T-cell (primary cell): ENCODE measurements around the gene GNAO1. TPM values are rescaled to one million over a fixed set of nuclear protein-coding genes. Genes with fewer than 3 reads are reported as not detected.

ENCODE experiments used
- ATAC-seq, 4 experiments: fragments of 200-7000 bp in 3 of 4; fragments of 150-1000 bp in 1 of 4; cut with Tn5 transposase; replicated peaks in 1 of 4; 1 replicate in 3 of 4; 2 replicates in 1 of 4; pipeline ENCODE4 v1.10.0; 2021; ENCODE audit warnings: moderate library complexity in 3 of 4, mild to moderate bottlenecking in 2 of 4, moderate number of reproducible peaks in 1 of 4
- CTCF ChIA-PET, 2 donors: fragments of 300-600 bp; sonication (Branson Sonifier 250); formaldehyde crosslinking; loops; one replicate each; lab custom pipeline; 2022; ENCODE audit warnings: antibody characterized with exemption in 2 of 2; lab: Charles Lee
- POLR2A ChIA-PET, 2 donors: fragments of 300-600 bp; sonication (Branson Sonifier 250); formaldehyde crosslinking; loops; one replicate each; lab custom pipeline; 2022; ENCODE audit warnings: antibody characterized with exemption in 2 of 2; lab: Charles Lee
- DNase-seq, 35 experiments: peaks; one replicate each; pipeline versions ENCODE4 v3.0.0 to v3.0.0-alpha.2; 2013 to 2023
- H3K27ac ChIP-seq: one replicate; pipeline ENCODE4 v1.5.1; 2013; ENCODE audit warnings: low read length
- H3K27me3 ChIP-seq, 2 experiments: replicated peaks in 1 of 2; 1 replicate in 1 of 2; 2 replicates in 1 of 2; pipeline versions ENCODE4 v1.6.1 to v1.7.0; 2013; ENCODE audit warnings: low read length in 1 of 2, mixed read lengths in 1 of 2; ENCODE audit not compliant: control insufficient read depth in 2 of 2, insufficient read depth in 2 of 2; ENCODE audit errors: extremely low read depth in 1 of 2
- H3K36me3 ChIP-seq, 2 donors: 1 replicate in 1 of 2; 2 replicates in 1 of 2; pipeline versions ENCODE4 v1.6.1 to v1.7.0; 2013; ENCODE audit warnings: low read length in 1 of 2; ENCODE audit not compliant: control insufficient read depth in 2 of 2, insufficient read depth in 1 of 2; ENCODE audit errors: extremely low read depth in 1 of 2
- H3K4me1 ChIP-seq, 2 experiments: 1 replicate in 1 of 2; 2 replicates in 1 of 2; pipeline versions ENCODE4 v1.6.1 to v1.7.0; 2013; ENCODE audit warnings: low read length in 2 of 2, mixed read lengths in 1 of 2; ENCODE audit not compliant: insufficient read depth in 2 of 2, control insufficient read depth in 1 of 2; ENCODE audit errors: extremely low read depth in 1 of 2
- H3K4me3 ChIP-seq, 2 donors: 1 replicate in 1 of 2; 2 replicates in 1 of 2; pipeline versions ENCODE4 v1.5.1 to v1.7.0; 2013; ENCODE audit warnings: mild to moderate bottlenecking in 2 of 2, low read length in 1 of 2, moderate library complexity in 1 of 2; ENCODE audit not compliant: control insufficient read depth in 1 of 2; ENCODE audit errors: extremely low read depth in 1 of 2
- H3K9me3 ChIP-seq: 2 replicates; pipeline ENCODE4 v1.7.0; 2013
- H3K27ac Mint-ChIP-seq, 2 donors: one replicate each; pipeline ENCODE4 v1.8.0; 2020 to 2021; ENCODE audit warnings: mild to moderate bottlenecking in 2 of 2, mixed read lengths in 2 of 2
- H3K27me3 Mint-ChIP-seq, 2 donors: one replicate each; pipeline ENCODE4 v1.8.0; 2021 to 2022; ENCODE audit warnings: mixed read lengths in 2 of 2
- H3K36me3 Mint-ChIP-seq: one replicate; pipeline ENCODE4 v1.8.0; 2021; ENCODE audit warnings: mixed read lengths
- H3K4me1 Mint-ChIP-seq, 3 donors: one replicate each; pipeline ENCODE4 v1.8.0; 2020 to 2022; ENCODE audit warnings: mixed read lengths in 3 of 3, mild to moderate bottlenecking in 1 of 3
- H3K4me3 Mint-ChIP-seq, 3 donors: one replicate each; pipeline ENCODE4 v1.8.0; 2020 to 2022; ENCODE audit warnings: mild to moderate bottlenecking in 3 of 3, mixed read lengths in 3 of 3, moderate library complexity in 3 of 3
- H3K9me3 Mint-ChIP-seq, 3 donors: one replicate each; pipeline ENCODE4 v1.8.0; 2020 to 2022; ENCODE audit warnings: mixed read lengths in 3 of 3
- WGBS: methylation state at CpG from one replicate; pipeline ENCODE4 v1.1.5; 2013; ENCODE audit warnings: missing lambda C conversion rate; ENCODE audit not compliant: insufficient coverage; 5-methylcytosine and 5-hydroxymethylcytosine counted together
- total RNA-seq, 35 experiments: library from RNA in 6 of 35; stranded (reverse) in 6 of 35; fragments of 120-200 nt in 1 of 35; gene quantifications; one replicate each; pipeline versions ENCODE4 v1.2.1 to v1.2.4 and lab custom pipeline; 2013 to 2026

Gene GNAO1
- total RNA-seq, 5 donors from 2014 or later (not counting 1 experiment from before 2014, with no cell fraction given), result 3.9 to 14.2 (median 12.6) TPM

DNA sequence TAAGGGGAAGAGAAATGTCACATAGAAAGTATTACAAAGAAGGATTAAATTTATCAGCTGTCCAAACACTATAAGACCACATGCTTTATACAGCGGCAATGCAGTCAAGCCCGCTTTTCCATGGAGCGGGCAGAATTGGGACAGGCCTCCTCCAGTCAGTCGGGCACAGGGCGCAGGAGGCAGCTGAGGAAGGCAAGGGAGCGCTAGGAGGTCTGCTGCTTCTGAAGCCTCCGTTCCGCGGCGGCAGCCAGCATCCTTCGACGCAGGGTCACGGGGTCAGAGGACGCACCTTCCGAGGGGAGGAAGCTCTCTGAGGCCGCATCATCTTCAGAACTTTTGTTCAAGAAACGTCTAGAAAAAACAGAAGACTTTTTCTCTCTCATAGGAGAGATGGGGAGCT is 171.4 kb downstream of the GNAO1 start:
- ChIA-PET CTCF (no interaction called here), POLR2A (no interaction called here)
- ATAC-seq, result no peak
- no peaks in the 10 kb centered on the region for H3K27me3 ChIP-seq
- H3K4me1 ChIP-seq, result no peaks in the 10 kb centered on the region
- Mint-ChIP-seq H3K27me3 (no peaks in the 10 kb centered on the region), H3K4me1 (peaks cover 10 to 12% (median 11%) of the 10 kb centered on the region in 3 donors), H3K27ac (peak overlapping the region in 1 of 2 donors; percentile 22), H3K9me3 (no peaks in the 10 kb centered on the region), H3K36me3 (peaks cover 21% of the 10 kb centered on the region), H3K4me3 (no peak overlapping the region)
- DNase-seq, result no peak
- 98% methylated on average over 11 of the region's 17 CpGs for WGBS
- no peaks in the 10 kb centered on the region for H3K9me3 ChIP-seq
- peaks cover 14 to 54% of the 10 kb centered on the region in 2 donors for H3K36me3 ChIP-seq
- no peak overlapping the region for H3K27ac ChIP-seq
- H3K4me3 ChIP-seq, result no peak overlapping the region

DNA sequence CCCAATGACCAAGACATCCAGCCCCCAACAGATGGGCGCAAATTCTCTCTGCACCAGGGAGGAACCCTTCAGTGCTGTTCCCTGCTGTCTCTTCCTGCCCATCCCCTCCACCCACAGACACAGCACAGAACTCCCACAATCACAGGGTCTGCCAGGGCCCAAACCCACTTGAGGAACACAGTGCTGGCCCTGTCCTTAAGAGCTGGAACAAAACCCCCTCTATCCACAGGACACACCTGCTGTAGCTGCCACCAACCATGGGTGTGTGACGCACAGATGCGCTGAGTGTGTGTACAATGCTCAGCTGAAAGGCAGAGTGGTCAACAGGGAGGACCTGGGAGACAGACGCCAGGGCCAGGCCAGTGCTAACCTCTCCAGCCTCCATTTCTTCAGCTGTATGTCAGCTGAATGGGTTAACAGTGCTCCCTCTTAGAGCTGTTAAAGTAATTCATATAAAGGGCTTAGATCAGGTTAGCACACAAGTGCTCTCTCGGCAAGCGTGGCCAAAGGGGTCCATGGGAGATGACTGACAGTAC is 172.0 kb downstream of the GNAO1 start:
- H3K27me3 Mint-ChIP-seq, result no peaks in the 10 kb centered on the region
- no peaks in the 10 kb centered on the region for H3K9me3 Mint-ChIP-seq
- no peaks in the 10 kb centered on the region for H3K27me3 ChIP-seq
- H3K9me3 ChIP-seq, result no peaks in the 10 kb centered on the region
- peaks cover 26% of the 10 kb centered on the region for H3K36me3 Mint-ChIP-seq
- ChIA-PET CTCF (no interaction called here), POLR2A (no interaction called here)
- DNase-seq, result no peak
- no peak overlapping the region for H3K4me3 Mint-ChIP-seq
- H3K4me1 Mint-ChIP-seq, result peaks cover 7 to 9% (median 8%) of the 10 kb centered on the region in 3 donors
- peaks cover 14 to 60% of the 10 kb centered on the region in 2 donors for H3K36me3 ChIP-seq
- peak overlapping the region in 1 of 2 donors; percentile 22 for H3K27ac Mint-ChIP-seq
- no peak for ATAC-seq
- no peak overlapping the region for H3K27ac ChIP-seq
- no peaks in the 10 kb centered on the region for H3K4me1 ChIP-seq
- WGBS, result 100% methylated on average over 5 of the region's 6 CpGs
- H3K4me3 ChIP-seq, result no peak overlapping the region

DNA sequence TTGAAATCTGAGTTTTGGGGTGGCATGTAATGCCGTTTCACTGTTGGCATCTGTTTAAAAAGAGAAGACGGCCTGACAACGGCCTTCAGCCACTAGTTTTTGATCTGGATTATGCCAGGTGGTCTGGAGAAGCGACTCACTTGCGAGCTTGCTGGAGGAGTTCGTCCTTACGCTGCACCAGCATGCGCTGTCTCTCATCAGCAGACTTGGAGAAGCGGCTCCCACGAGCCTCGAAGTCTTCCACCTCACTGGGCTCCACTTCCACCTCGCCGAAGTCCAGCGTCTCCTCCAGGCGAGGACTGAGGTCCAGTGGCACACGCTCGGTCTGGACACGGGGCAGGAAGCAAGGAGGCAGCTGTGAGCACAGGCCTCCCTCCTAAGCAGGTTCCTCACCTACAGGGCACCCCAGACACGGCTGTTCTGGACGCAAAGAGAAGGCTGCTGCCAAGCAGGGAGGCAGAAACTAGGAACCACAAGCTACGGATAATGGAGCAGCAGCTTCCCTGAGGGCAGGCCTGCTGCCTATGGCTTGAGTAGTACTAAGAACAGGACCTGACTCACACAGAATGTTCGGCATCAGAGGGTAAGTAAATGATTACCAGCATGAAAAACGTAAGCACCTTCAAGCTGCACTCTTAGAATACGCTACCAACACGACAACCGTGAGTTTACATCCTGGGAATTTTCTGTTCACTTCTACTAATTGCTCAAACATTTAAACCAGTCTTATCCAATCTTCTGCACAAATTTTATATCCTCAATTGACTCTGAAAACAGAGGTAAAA is 172.7 kb downstream of the GNAO1 start:
- Histone ChIP-seq H3K4me3 (no peak overlapping the region), H3K27me3 (no peaks in the 10 kb centered on the region), H3K27ac (no peak overlapping the region), H3K36me3 (peaks cover 14 to 66% of the 10 kb centered on the region in 2 donors), H3K4me1 (no peaks in the 10 kb centered on the region), H3K9me3 (no peaks in the 10 kb centered on the region)
- Mint-ChIP-seq H3K9me3 (no peaks in the 10 kb centered on the region), H3K4me1 (peaks cover 5 to 9% (median 7%) of the 10 kb centered on the region in 3 donors), H3K27me3 (no peaks in the 10 kb centered on the region), H3K27ac (no peak overlapping the region), H3K36me3 (peaks cover 32% of the 10 kb centered on the region), H3K4me3 (no peak overlapping the region)
- POLR2A ChIA-PET, result no interaction called here
- no peak for ATAC-seq
- CTCF ChIA-PET, result no interaction called here
- WGBS, result 98% methylated on average over 25 of the region's 26 CpGs
- peak in 1 of 35 experiments; percentile 7 for DNase-seq

DNA sequence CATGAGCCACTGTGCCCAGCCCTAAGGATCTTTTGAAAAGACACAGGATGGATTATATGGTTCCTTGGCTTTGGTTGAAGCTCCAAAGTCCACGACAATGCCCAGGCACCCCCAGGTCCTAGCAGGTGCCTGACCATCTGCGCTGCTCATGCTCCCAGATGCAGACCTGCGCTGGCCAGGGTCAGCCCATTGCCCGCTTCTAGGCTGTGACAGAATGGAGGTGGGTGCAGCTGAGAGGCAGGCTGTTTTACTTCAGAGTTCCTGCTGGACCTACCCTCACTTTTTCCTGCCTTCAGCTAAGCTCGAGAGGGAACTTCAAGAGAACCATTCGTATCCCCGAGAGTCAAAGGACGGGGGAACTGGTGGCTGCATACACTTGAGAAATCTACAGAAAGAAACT is 173.6 kb downstream of the GNAO1 start:
- H3K36me3 Mint-ChIP-seq, result peaks cover 40% of the 10 kb centered on the region

DNA sequence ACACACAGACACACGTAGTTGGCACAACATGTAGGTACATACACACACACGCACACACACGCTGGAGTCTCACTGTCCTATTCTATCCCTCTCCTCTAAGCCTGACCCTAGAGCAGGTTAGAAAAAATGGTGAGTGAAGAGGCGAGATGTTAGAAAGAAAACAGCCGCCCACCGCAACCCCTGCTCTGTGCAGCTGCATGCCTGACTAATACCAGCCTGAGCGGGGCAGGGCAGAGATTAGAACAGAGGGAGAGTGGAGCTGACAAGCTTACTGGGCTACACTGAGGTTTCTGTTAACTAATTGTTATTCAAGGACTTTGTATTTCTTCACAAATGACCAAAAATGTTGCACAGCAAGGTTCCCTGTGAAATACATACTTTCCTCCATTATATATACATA is 174.3 kb downstream of the GNAO1 start:
- Histone ChIP-seq H3K36me3 (peaks cover 14 to 71% of the 10 kb centered on the region in 2 donors), H3K27ac (no peak overlapping the region), H3K27me3 (no peaks in the 10 kb centered on the region), H3K4me1 (no peaks in the 10 kb centered on the region), H3K4me3 (no peak overlapping the region), H3K9me3 (no peaks in the 10 kb centered on the region)
- WGBS, result no CpG with 5 or more reads among the region's 7 CpGs
- ATAC-seq (no peak), DNase-seq (no peak)
- Mint-ChIP-seq H3K9me3 (no peaks in the 10 kb centered on the region), H3K27me3 (no peaks in the 10 kb centered on the region), H3K4me3 (no peak overlapping the region), H3K4me1 (no peaks in the 10 kb centered on the region), H3K36me3 (peaks cover 40% of the 10 kb centered on the region), H3K27ac (no peak overlapping the region)
- ChIA-PET POLR2A (no interaction called here), CTCF (no interaction called here)

More for the DNA sequence above, 173.6 kb downstream of the GNAO1 start:
- no peak overlapping the region for H3K4me3 Mint-ChIP-seq
- H3K4me1 ChIP-seq, result no peaks in the 10 kb centered on the region
- ATAC-seq (no peak), DNase-seq (no peak)
- no peaks in the 10 kb centered on the region for H3K9me3 Mint-ChIP-seq
- H3K27ac ChIP-seq, result no peak overlapping the region
- ChIA-PET POLR2A (no interaction called here), CTCF (no interaction called here)
- peaks cover 1 to 6% (median 2%) of the 10 kb centered on the region in 3 donors for H3K4me1 Mint-ChIP-seq
- peaks cover 14 to 71% of the 10 kb centered on the region in 2 donors for H3K36me3 ChIP-seq
- H3K27me3 ChIP-seq, result no peaks in the 10 kb centered on the region
- no peaks in the 10 kb centered on the region for H3K9me3 ChIP-seq
- no peaks in the 10 kb centered on the region for H3K27me3 Mint-ChIP-seq
- H3K4me3 ChIP-seq, result no peak overlapping the region
- no peak overlapping the region for H3K27ac Mint-ChIP-seq
- WGBS, result 94% methylated on average over 7 of the region's 8 CpGs

DNA sequence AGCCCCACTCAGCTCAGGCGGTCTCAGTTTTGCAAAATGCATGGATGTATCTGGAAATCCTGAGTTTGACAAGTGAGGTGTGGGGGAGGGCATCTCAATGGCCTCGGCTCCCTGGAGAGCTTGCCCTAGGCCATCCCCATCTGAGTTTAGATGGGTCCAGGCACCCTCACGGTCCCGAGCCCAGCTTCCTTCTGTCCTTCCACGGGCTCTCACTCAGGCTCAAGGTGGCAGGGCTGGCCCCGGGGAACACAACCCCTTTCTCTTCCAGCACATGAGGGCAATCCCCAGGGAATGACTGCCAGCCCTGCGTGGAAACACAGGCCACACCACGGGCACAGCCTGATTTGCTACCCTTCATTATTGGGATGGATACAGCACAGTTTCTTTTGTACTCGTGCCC is 175.7 kb downstream of the GNAO1 start:
- no peak overlapping the region for H3K4me3 Mint-ChIP-seq
- DNase-seq, result no peak
- Histone ChIP-seq H3K27ac (no peak overlapping the region), H3K9me3 (no peaks in the 10 kb centered on the region), H3K27me3 (no peaks in the 10 kb centered on the region), H3K4me3 (no peak overlapping the region), H3K36me3 (peaks cover 14 to 70% of the 10 kb centered on the region in 2 donors), H3K4me1 (peaks cover 0 to under 1% of the 10 kb centered on the region in 2 experiments)
- peaks cover 4 to 7% (median 7%) of the 10 kb centered on the region in 3 donors for H3K4me1 Mint-ChIP-seq
- no peak for ATAC-seq
- WGBS, result 94% methylated on average over 5 of the region's 9 CpGs
- H3K27ac Mint-ChIP-seq, result no peak overlapping the region
- peaks cover 44% of the 10 kb centered on the region for H3K36me3 Mint-ChIP-seq
- H3K27me3 Mint-ChIP-seq, result no peaks in the 10 kb centered on the region
- ChIA-PET CTCF (no interaction called here), POLR2A (no interaction called here)
- H3K9me3 Mint-ChIP-seq, result no peaks in the 10 kb centered on the region
